Esophagus (tissue), 2 donors: ENCODE data around the gene CRTAC1. TPM values are rescaled to one million over a fixed set of nuclear protein-coding genes. Genes with fewer than 3 reads are reported as not detected.

Experiments used
- H3K27ac ChIP-seq, 2 donors: one replicate each; pipeline ENCODE4 v1.5.1; 2013; ENCODE audit warnings: low read depth in 2 of 2, mild to moderate bottlenecking in 2 of 2, inconsistent platforms in 1 of 2, low read length in 1 of 2, moderate library complexity in 1 of 2
- H3K27me3 ChIP-seq, 2 donors: one replicate each; pipeline ENCODE4 v1.6.1; 2013; ENCODE audit warnings: low read length in 2 of 2, control low read depth in 1 of 2, mild to moderate bottlenecking in 1 of 2; ENCODE audit not compliant: insufficient read depth in 2 of 2, control insufficient read depth in 1 of 2
- H3K36me3 ChIP-seq, 2 donors: one replicate each; pipeline ENCODE4 v1.6.1; 2013; ENCODE audit warnings: low read length in 1 of 2; ENCODE audit not compliant: control insufficient read depth in 2 of 2, insufficient read depth in 2 of 2
- H3K4me1 ChIP-seq, 2 donors: one replicate each; pipeline ENCODE4 v1.6.1; 2013; ENCODE audit warnings: low read length in 1 of 2; ENCODE audit not compliant: control insufficient read depth in 2 of 2, insufficient read depth in 2 of 2
- H3K4me3 ChIP-seq, 2 donors: one replicate each; pipeline ENCODE4 v1.5.1; 2013; ENCODE audit warnings: low read length in 2 of 2, mild to moderate bottlenecking in 2 of 2, low read depth in 1 of 2, moderate library complexity in 1 of 2
- H3K9me3 ChIP-seq, 2 donors: one replicate each; pipeline ENCODE4 v1.6.1; 2013; ENCODE audit warnings: mild to moderate bottlenecking in 2 of 2, low read depth in 1 of 2, low read length in 1 of 2, moderate library complexity in 1 of 2; ENCODE audit not compliant: control insufficient read depth in 2 of 2, insufficient read depth in 1 of 2
- WGBS, 2 donors: extraction: QIAGEN DNeasy Blood & Tissue Kit; methylation state at CpG; one replicate each; pipeline ENCODE4 v1.1.7; 2013; 5-methylcytosine and 5-hydroxymethylcytosine counted together
- polyA plus RNA-seq, 2 donors: library from polyadenylated mRNA; stranded (reverse); fragments of 200-250 nt; gene quantifications; one replicate each; pipeline ENCODE4 v1.2.3, GENCODE V29; 2013
- donor health status: healthy with polysubstance abuse.
- donor health status: Bipolar disorder and iron deficiency.

CRTAC1 gene
- polyA plus RNA-seq = 1 to 10 TPM; 1.4 to 2.4 TPM

- no peak within 1 kb of the TSS for H3K27ac ChIP-seq
- H3K27me3 ChIP-seq = peaks cover 0 to 7% of the 10 kb centered on the region in 2 donors
- H3K36me3 ChIP-seq = no peaks in the 10 kb centered on the region
- peak within 1 kb of the TSS; percentile 25 to 32 for H3K4me3 ChIP-seq
- no peaks in the 10 kb centered on the region for H3K9me3 ChIP-seq
- H3K4me1 ChIP-seq = peaks cover 9 to 12% of the 10 kb centered on the region in 2 donors
- 1 to 2% methylated on average over 70 to 86 of the region's 86 CpGs for WGBS, 2 donors
These were observed at the start of gene CRTAC1 for GRCh38 chr10:98030093-98030821. Gene CRTAC1, minus strand, starts transcription at chr10:98030621. Its CDS starts 149 bp downstream, at chr10:98030472.

- H3K36me3 ChIP-seq = no peaks in the 10 kb centered on the region
- H3K27me3 ChIP-seq = no peaks in the 10 kb centered on the region
- H3K27ac ChIP-seq = no peak overlapping the region
- H3K4me1 ChIP-seq = no peaks in the 10 kb centered on the region
- no peak overlapping the region for H3K4me3 ChIP-seq
- H3K9me3 ChIP-seq = no peaks in the 10 kb centered on the region
- 86 to 98% methylated on average over 1 of the region's 1 CpG for WGBS, 2 donors
These were observed 48.4 kb upstream of the CRTAC1 start for GRCh38 chr10:98078774-98079173.

- H3K4me3 ChIP-seq = no peak overlapping the region
- 47 to 60% methylated on average over 1 of the region's 1 CpG for WGBS, 2 donors
- H3K9me3 ChIP-seq = no peaks in the 10 kb centered on the region
- no peaks in the 10 kb centered on the region for H3K4me1 ChIP-seq
- peaks cover 0 to 3% of the 10 kb centered on the region in 2 donors for H3K27me3 ChIP-seq
- no peak overlapping the region for H3K27ac ChIP-seq
- no peaks in the 10 kb centered on the region for H3K36me3 ChIP-seq
These were observed 46.8 kb upstream of the CRTAC1 start for GRCh38 chr10:98077223-98077622.

- Histone ChIP-seq H3K27ac (no peak overlapping the region), H3K4me3 (no peak overlapping the region), H3K4me1 (no peaks in the 10 kb centered on the region), H3K36me3 (no peaks in the 10 kb centered on the region), H3K27me3 (peaks cover 0 to 3% of the 10 kb centered on the region in 2 donors), H3K9me3 (no peaks in the 10 kb centered on the region)
- WGBS, 2 donors = 64% methylated on average over 7 of the region's 7 CpGs
These were observed 45.7 kb upstream of the CRTAC1 start for GRCh38 chr10:98076086-98076485.

- Histone ChIP-seq H3K27me3 (peaks cover 0 to 3% of the 10 kb centered on the region in 2 donors), H3K9me3 (no peaks in the 10 kb centered on the region), H3K4me1 (no peaks in the 10 kb centered on the region), H3K27ac (no peak overlapping the region), H3K36me3 (no peaks in the 10 kb centered on the region), H3K4me3 (no peak overlapping the region)
- WGBS, 2 donors = 2 to 10% methylated on average over 2 of the region's 2 CpGs
These were observed 44.0 kb upstream of the CRTAC1 start for GRCh38 chr10:98074315-98074911.

GRCh38 chr10:98067165-98067564 is 36.7 kb upstream of the CRTAC1 start:
- Histone ChIP-seq H3K27ac (no peak overlapping the region), H3K27me3 (no peaks in the 10 kb centered on the region), H3K9me3 (no peaks in the 10 kb centered on the region), H3K4me3 (no peak overlapping the region), H3K36me3 (no peaks in the 10 kb centered on the region), H3K4me1 (no peaks in the 10 kb centered on the region)
- 84% methylated on average over 5 of the region's 5 CpGs for WGBS, 2 donors

GRCh38 chr10:98063740-98064027 is 33.3 kb upstream of the CRTAC1 start:
- no peak overlapping the region for H3K4me3 ChIP-seq
- no peaks in the 10 kb centered on the region for H3K4me1 ChIP-seq
- H3K27ac ChIP-seq = no peak overlapping the region
- no peaks in the 10 kb centered on the region for H3K36me3 ChIP-seq
- H3K27me3 ChIP-seq = no peaks in the 10 kb centered on the region
- no peaks in the 10 kb centered on the region for H3K9me3 ChIP-seq

GRCh38 chr10:98062424-98062823 is 32.0 kb upstream of the CRTAC1 start:
- Histone ChIP-seq H3K27me3 (no peaks in the 10 kb centered on the region), H3K9me3 (no peaks in the 10 kb centered on the region), H3K4me1 (no peaks in the 10 kb centered on the region), H3K36me3 (no peaks in the 10 kb centered on the region), H3K27ac (no peak overlapping the region), H3K4me3 (no peak overlapping the region)
- 69 to 73% methylated on average over 6 of the region's 6 CpGs for WGBS, 2 donors

GRCh38 chr10:98060079-98060478 is 29.7 kb upstream of the CRTAC1 start:
- H3K4me3 ChIP-seq = no peak overlapping the region
- H3K36me3 ChIP-seq = no peaks in the 10 kb centered on the region
- H3K27me3 ChIP-seq = no peaks in the 10 kb centered on the region
- 83 to 84% methylated on average over 10 of the region's 10 CpGs for WGBS, 2 donors
- no peak overlapping the region for H3K27ac ChIP-seq
- no peaks in the 10 kb centered on the region for H3K9me3 ChIP-seq
- H3K4me1 ChIP-seq = no peaks in the 10 kb centered on the region

- Histone ChIP-seq H3K4me1 (no peaks in the 10 kb centered on the region), H3K27me3 (no peaks in the 10 kb centered on the region), H3K4me3 (no peak overlapping the region), H3K27ac (no peak overlapping the region), H3K9me3 (no peaks in the 10 kb centered on the region), H3K36me3 (no peaks in the 10 kb centered on the region)
- WGBS, 2 donors = 71 to 82% methylated on average over 1 of the region's 1 CpG
These were observed 27.9 kb upstream of the CRTAC1 start for GRCh38 chr10:98058295-98058694.
